H1 (cell line): ENCODE results near the gene KLHL17. TPM values are rescaled to one million over a fixed set of nuclear protein-coding genes. Genes with fewer than 3 reads are reported as not detected.

Source experiments
- CTCF ChIA-PET: fragments of 300-600 bp; sonication (Branson Sonifier 250); formaldehyde crosslinking; loops from one replicate; lab custom pipeline; 2021; ENCODE audit not compliant: partially characterized antibody; lab: Charles Lee
- POLR2A ChIA-PET: fragments of 300-600 bp; sonication (Branson Sonifier 250); formaldehyde crosslinking; loops from one replicate; lab custom pipeline; 2021; ENCODE audit warnings: inconsistent platforms; ENCODE audit not compliant: partially characterized antibody; lab: Charles Lee
- DNase-seq, 2 experiments: peaks; one replicate each; pipeline versions ENCODE4 v3.0.0 to v3.0.0-alpha.2; 2010 to 2022; ENCODE audit warnings: low spot score in 2 of 2, low read depth in 1 of 2, mixed read lengths in 1 of 2
- FAIRE-seq: peaks from 2 replicates; lab custom pipeline; 2011; peaks lifted over from hg19 to GRCh38; lab: Jason Lieb, UNC
- H2AFZ ChIP-seq: 2 replicates; pipeline ENCODE4 v1.8.1; 2012; ENCODE audit warnings: low read length, inconsistent platforms
- H2AK5ac ChIP-seq: 2 replicates; pipeline ENCODE4 v1.6.1; 2013; ENCODE audit warnings: low read depth, low read length
- H2BK120ac ChIP-seq: replicated peaks from 2 replicates; pipeline ENCODE3; 2013; ENCODE audit warnings: low read depth, low read length, inconsistent platforms
- H2BK12ac ChIP-seq: 2 replicates; pipeline ENCODE4 v1.6.1; 2013; ENCODE audit warnings: low read depth, low read length
- H2BK15ac ChIP-seq: 2 replicates; pipeline ENCODE4 v1.6.1; 2013; ENCODE audit warnings: low read length
- H2BK20ac ChIP-seq: 2 replicates; pipeline ENCODE4 v1.6.1; 2013; ENCODE audit warnings: low read length
- H2BK5ac ChIP-seq: 2 replicates; pipeline ENCODE4 v1.6.1; 2013; ENCODE audit warnings: low read depth, low read length
- H3K14ac ChIP-seq: 2 replicates; pipeline ENCODE4 v1.6.1; 2013; ENCODE audit warnings: inconsistent platforms; ENCODE audit not compliant: insufficient read length
- H3K18ac ChIP-seq: 2 replicates; pipeline ENCODE4 v1.6.1; 2013; ENCODE audit warnings: low read length; ENCODE audit errors: extremely low read depth
- H3K23ac ChIP-seq: 2 replicates; pipeline ENCODE4 v1.6.1; 2013; ENCODE audit warnings: inconsistent platforms; ENCODE audit not compliant: insufficient read length
- H3K23me2 ChIP-seq: 2 replicates; pipeline ENCODE4 v1.6.1; 2013; ENCODE audit warnings: low read depth, low read length
- H3K27ac ChIP-seq: 2 replicates; pipeline ENCODE4 v1.6.1; 2011; ENCODE audit warnings: low read depth, low read length, inconsistent platforms
- H3K27me3 ChIP-seq, 4 experiments: replicated peaks in 1 of 4; 1 replicate in 1 of 4; 2 replicates in 3 of 4; pipeline versions ENCODE4 v1.6.1 to v1.8.1; 2011 to 2013; ENCODE audit warnings: low read length in 3 of 4, mild to moderate bottlenecking in 3 of 4, inconsistent platforms in 2 of 4, mixed read lengths in 2 of 4, moderate library complexity in 1 of 4; ENCODE audit not compliant: control insufficient read depth in 3 of 4, insufficient read depth in 3 of 4; ENCODE audit errors: extremely low read depth in 1 of 4
- H3K36me3 ChIP-seq, 4 experiments: 2 replicates each; pipeline versions ENCODE4 v1.6.1 to v1.8.1; 2011 to 2013; ENCODE audit warnings: mild to moderate bottlenecking in 4 of 4, low read length in 3 of 4, moderate library complexity in 2 of 4, control low read depth in 1 of 4, inconsistent platforms in 1 of 4; ENCODE audit not compliant: insufficient read depth in 4 of 4, control insufficient read depth in 2 of 4
- H3K4ac ChIP-seq: replicated peaks from 2 replicates; pipeline ENCODE3; 2013; ENCODE audit warnings: low read length, low read depth, mixed read lengths, inconsistent platforms; ENCODE audit not compliant: insufficient read length
- H3K4me1 ChIP-seq, 4 experiments: replicated peaks in 1 of 4; 1 replicate in 1 of 4; 2 replicates in 3 of 4; pipeline versions ENCODE4 v1.6.1 to v1.8.1; 2011 to 2013; ENCODE audit warnings: low read length in 3 of 4, inconsistent platforms in 2 of 4, mixed read lengths in 1 of 4; ENCODE audit not compliant: insufficient read depth in 4 of 4, control insufficient read depth in 3 of 4
- H3K4me2 ChIP-seq, 2 experiments: 2 replicates each; pipeline versions ENCODE4 v1.6.1 to v1.8.1; 2011 to 2013; ENCODE audit warnings: low read depth in 2 of 2, low read length in 2 of 2, control low read depth in 1 of 2, inconsistent platforms in 1 of 2, mild to moderate bottlenecking in 1 of 2; ENCODE audit not compliant: insufficient read depth in 1 of 2
- H3K4me3 ChIP-seq, 4 experiments: fragments of 200-600, 300-600 bp in 1 of 4; sonication (generic), shearing (Covaris generic), sonication (Bioruptor Twin) in 1 of 4; 2 replicates each; pipeline versions ENCODE4 v1.5.1 to v1.8.1; 2011 to 2016; ENCODE audit warnings: low read length in 4 of 4, low read depth in 3 of 4, control low read depth in 2 of 4, inconsistent platforms in 2 of 4, mild to moderate bottlenecking in 2 of 4, mixed read lengths in 1 of 4, moderate library complexity in 1 of 4; ENCODE audit not compliant: insufficient read depth in 2 of 4; ENCODE audit errors: extremely low read depth in 1 of 4
- H3K56ac ChIP-seq: replicated peaks from 2 replicates; pipeline ENCODE3; 2013; ENCODE audit warnings: low read depth, mild to moderate bottlenecking, mixed read lengths, low read length, inconsistent platforms; ENCODE audit not compliant: insufficient read length
- H3K79me1 ChIP-seq: 2 replicates; pipeline ENCODE4 v1.6.1; 2013; ENCODE audit warnings: low read depth, low read length, control low read depth
- H3K79me2 ChIP-seq, 2 experiments: 2 replicates each; pipeline versions ENCODE4 v1.6.1 to v1.8.1; 2012 to 2013; ENCODE audit warnings: low read length in 2 of 2, mild to moderate bottlenecking in 2 of 2, inconsistent platforms in 1 of 2; ENCODE audit not compliant: insufficient read depth in 2 of 2, control insufficient read depth in 1 of 2
- H3K9ac ChIP-seq, 4 experiments: replicated peaks in 1 of 4; 1 replicate in 1 of 4; 2 replicates in 3 of 4; pipeline versions ENCODE4 v1.6.1 to v1.8.1; 2011 to 2013; ENCODE audit warnings: low read depth in 3 of 4, low read length in 3 of 4, control low read depth in 2 of 4, mild to moderate bottlenecking in 2 of 4, moderate library complexity in 2 of 4, inconsistent platforms in 1 of 4; ENCODE audit errors: extremely low read depth in 1 of 4
- H3K9me3 ChIP-seq, 2 experiments: 2 replicates each; pipeline versions ENCODE4 v1.6.1 to v1.8.1; 2012 to 2013; ENCODE audit warnings: mild to moderate bottlenecking in 2 of 2, moderate library complexity in 2 of 2, control low read depth in 1 of 2, inconsistent platforms in 1 of 2, low read depth in 1 of 2, low read length in 1 of 2, mixed read lengths in 1 of 2; ENCODE audit not compliant: insufficient read depth in 2 of 2
- H4K20me1 ChIP-seq, 2 experiments: replicated peaks in 1 of 2; 2 replicates each; pipeline versions ENCODE3 to v1.8.1; 2011 to 2013; ENCODE audit warnings: inconsistent platforms in 2 of 2, low read length in 2 of 2, mild to moderate bottlenecking in 1 of 2; ENCODE audit not compliant: insufficient read depth in 2 of 2, control insufficient read depth in 1 of 2
- H4K5ac ChIP-seq: 2 replicates; pipeline ENCODE4 v1.6.1; 2013; ENCODE audit warnings: low read length, low read depth, mixed read lengths, inconsistent platforms; ENCODE audit not compliant: insufficient read length
- H4K8ac ChIP-seq: 2 replicates; pipeline ENCODE4 v1.8.0; 2013; ENCODE audit warnings: mild to moderate bottlenecking, moderate library complexity, low read length, inconsistent platforms; ENCODE audit not compliant: insufficient read depth; ENCODE audit errors: extremely low read depth
- H4K91ac ChIP-seq: replicated peaks from 2 replicates; pipeline ENCODE3; 2013; ENCODE audit warnings: low read length, mixed read lengths, inconsistent platforms; ENCODE audit not compliant: insufficient read length
- CREB1 ChIP-seq: IDR thresholded peaks from 2 replicates; pipeline ENCODE4 v1.6.1; 2012; ENCODE audit warnings: inconsistent platforms
- EP300 ChIP-seq, 2 experiments: IDR thresholded peaks; 1 replicate in 1 of 2; 2 replicates in 1 of 2; pipeline ENCODE4 v1.6.1; 2011 to 2012; ENCODE audit warnings: low read depth in 2 of 2, low read length in 2 of 2, mild to moderate bottlenecking in 2 of 2, borderline replicate concordance in 1 of 2, inconsistent platforms in 1 of 2, moderate library complexity in 1 of 2
- EZH2 ChIP-seq: fragments of 200-600 bp; sonication (generic); IDR thresholded peaks from 2 replicates; pipeline ENCODE4 v1.7.1; 2012; ENCODE audit warnings: low read depth, mild to moderate bottlenecking, moderate library complexity, low read length, inconsistent platforms; ENCODE audit not compliant: severe bottlenecking
- GABPA ChIP-seq: IDR thresholded peaks from 2 replicates; pipeline ENCODE4 v1.6.1; 2011; ENCODE audit warnings: mild to moderate bottlenecking, low read length, moderate library complexity, borderline replicate concordance; ENCODE audit not compliant: insufficient read depth
- RNF2 ChIP-seq: fragments of 200-900, 300-1000 bp; sonication (generic); IDR thresholded peaks from 2 replicates; pipeline ENCODE4 v1.7.1; 2016; ENCODE audit warnings: borderline replicate concordance, low read depth, mild to moderate bottlenecking, antibody characterized with exemption, low read length; ENCODE audit not compliant: poor library complexity, severe bottlenecking; ENCODE audit errors: missing control alignments
- SUZ12 ChIP-seq: fragments of 200-600 bp; sonication (generic); IDR thresholded peaks from 2 replicates; pipeline ENCODE4 v1.6.1; 2012; ENCODE audit warnings: mild to moderate bottlenecking, inconsistent platforms, low read length, moderate library complexity, mixed read lengths
- TCF12 ChIP-seq: IDR thresholded peaks from 2 replicates; pipeline ENCODE4 v1.6.1; 2011; ENCODE audit warnings: low read depth, mild to moderate bottlenecking, low read length
- WGBS, 2 experiments: shearing (Covaris generic) in 1 of 2; methylation state at CpG; one replicate each; pipeline versions ENCODE4 v1.1.6 to v1.1.7; 2013 to 2015; ENCODE audit warnings: low lambda C conversion rate in 2 of 2, mixed read lengths in 2 of 2, inconsistent platforms in 1 of 2, low coverage in 1 of 2, missing lambda C conversion rate in 1 of 2; ENCODE audit not compliant: insufficient replicate concordance in 2 of 2, insufficient coverage in 1 of 2, insufficient read length in 1 of 2; ENCODE audit errors: extremely low coverage in 1 of 2, missing lambda C conversion rate in 1 of 2; 5-methylcytosine and 5-hydroxymethylcytosine counted together
- polyA plus RNA-seq, 7 experiments: library from polyadenylated mRNA; depleted of rRNA in 3 of 7; stranded (reverse) in 5 of 7; unstranded in 2 of 7; fragments of >200 nt in 5 of 7; fragments of 200-250 nt in 2 of 7; gene quantifications; 1 replicate in 5 of 7; 2 replicates in 1 of 7; 4 replicates in 1 of 7; pipeline versions ENCODE4 v1.2.1 to v1.2.3, GENCODE V29; 2011 to 2013; ENCODE audit warnings: missing spikeins in 2 of 7, mixed read lengths in 2 of 7
- total RNA-seq: library from RNA; stranded (reverse); fragmentation: NEBNext Ultra II Directional; extraction: Animal tissue kit (Norgen Biotek cat#: 25700); gene quantifications from 2 replicates; pipeline ENCODE4 v1.2.1, GENCODE V29; 2021

Gene KLHL17
- total and polyA plus RNA-seq, 2 of the 8 experiments (the other 6 are each of a cell fraction or from before 2014, with no cell fraction given): 32.6 to 36.1 TPM

GRCh38 chr1:923131-923990 is 37.0 kb upstream of the KLHL17 start, which contains the start of gene SAMD11:
Gene SAMD11, plus strand, starts transcription at chr1:923923. Its CDS starts 509 bp downstream, at chr1:924432.
- DNase-seq (peak in 1 of 2 experiments; percentile 80), FAIRE-seq (no peak)
- Histone ChIP-seq H3K9me3 (no peaks in the 10 kb centered on the region), H3K4me3 (peak within 1 kb of the TSS; percentile 19 to 60 (median 30)), H2BK20ac (no peak within 1 kb of the TSS), H4K91ac (no peak within 1 kb of the TSS), H3K18ac (no peak within 1 kb of the TSS; the same call in 1 of the 2 replicates), H3K79me1 (no peaks in the 10 kb centered on the region), H3K4me2 (peak within 1 kb of the TSS; percentile 60 to 88), H2AFZ (peak within 1 kb of the TSS; percentile 47; the same call in 1 of the 2 replicates), H3K27ac (no peak within 1 kb of the TSS), H3K23me2 (peaks cover 6% of the 10 kb centered on the region; the same call in 1 of the 2 replicates), H3K4me1 (peaks cover 0 to 41% (median 22%) of the 10 kb centered on the region in 4 experiments; a peak in 6 of 7 replicates), H3K23ac (no peak within 1 kb of the TSS), H3K27me3 (peaks cover 82 to 99% (median 97%) of the 10 kb centered on the region in 4 experiments), H4K5ac (no peak within 1 kb of the TSS), H3K36me3 (peaks cover 0 to 8% (median 0%) of the 10 kb centered on the region in 4 experiments; a peak in 1 of 8 replicates), H4K20me1 (peaks cover 20 to 37% of the 10 kb centered on the region in 2 experiments), H2BK120ac (no peak within 1 kb of the TSS), H2BK15ac (peak within 1 kb of the TSS; percentile 61; the same call in 1 of the 2 replicates), H3K56ac (no peak within 1 kb of the TSS), H3K14ac (no peak within 1 kb of the TSS), H3K4ac (peak within 1 kb of the TSS; percentile 85), H4K8ac (peak within 1 kb of the TSS; percentile 47; the same call in 1 of the 2 replicates), H3K79me2 (no peaks in the 10 kb centered on the region), H2BK5ac (no peak within 1 kb of the TSS), H2BK12ac (peak within 1 kb of the TSS; percentile 90; the same call in 1 of the 2 replicates), H3K9ac (no peak within 1 kb of the TSS), H2AK5ac (no peak within 1 kb of the TSS)
- ChIA-PET CTCF (interaction anchor here (1.1 to 1.6 kb wide), 7 partner anchors 11 to 92 kb away, joined by 3 to 6 read pairs (median 5); no protein-coding TSS in a partner anchor), POLR2A (interaction anchor here (1.2 to 3.0 kb wide), 3 partner anchors 11 to 21 kb away, joined by 3 to 20 read pairs (median 7); no protein-coding TSS in a partner anchor)
- TF ChIP-seq CREB1 (no peak), GABPA (0 out of 2 replicates have a peak, but pooled peaks have one; percentile 16), RNF2 (peak; percentile 63), SUZ12 (peak; percentile 93), EZH2 (peak; percentile 94), EP300 (IDR thresholded peaks at IDR 0.05; ENCODE audit: borderline replicate concordance in 1 of 2, low read depth in 2 of 2, low read length in 2 of 2) (peak in 1 of 2 experiments; percentile 20; a peak in 1 of 3 replicates), TCF12 (no peak)
- WGBS, 2 experiments: 12% methylated on average over 35 of the region's 72 CpGs; no CpG with 5 or more reads in 1 of the 2 experiments
